Measurements from ENCODE around the gene RSRC1.

GRCh38 chr3:158491968-158492367, 382.1 kb downstream of the RSRC1 start:
- TF ChIP-seq CTCF (IDR thresholded peaks at IDR 0.05 in 4 of 5, conservative IDR thresholded peaks at IDR 0.05 in 1 of 5) (no peak), POLR2A (IDR thresholded peaks at IDR 0.05) (no peak)

Data from gastrocnemius medialis (tissue), 4 donors.